ENCODE data around the gene TTC13. TPM values are rescaled to one million over a fixed set of nuclear protein-coding genes. Genes with fewer than 3 reads are reported as not detected.

The TTC13 gene
- total RNA-seq, 1 donor from 2014 or later: 23.0 TPM

GRCh38 chr1:230857077-230857476, 121.6 kb downstream of the TTC13 start:
- H3K27me3 ChIP-seq: no peaks in the 10 kb centered on the region
- H3K36me3 ChIP-seq: peaks cover 3% of the 10 kb centered on the region
- Mint-ChIP-seq H3K27me3 (ENCODE audit: insufficient read depth, low read depth) (peaks cover 8% of the 10 kb centered on the region), H3K4me3 (no peak overlapping the region), H3K27ac (peak overlapping the region; percentile 88), H3K36me3 (peaks cover 68% of the 10 kb centered on the region), H3K9me3 (peaks cover 7% of the 10 kb centered on the region), H3K4me1 (peaks cover 44% of the 10 kb centered on the region)
- peaks cover 8% of the 10 kb centered on the region for H3F3A ChIP-seq (ENCODE audit: low read depth)
- peaks cover 32% of the 10 kb centered on the region for H4K20me1 ChIP-seq (ENCODE audit: low read depth)
- DNase-seq (ENCODE audit: low spot score): no peak
- no peak overlapping the region for H3K9ac ChIP-seq
- H3K4me3 ChIP-seq: no peak overlapping the region
- TF ChIP-seq EZH2phosphoT487 (IDR thresholded peaks at IDR 0.05) (no peak), CTCF (IDR thresholded peaks at IDR 0.05) (no peak), EZH2 (IDR thresholded peaks at IDR 0.05) (no peak)
- H3K27ac ChIP-seq: no peak overlapping the region
- H3K4me1 ChIP-seq: peaks cover 46% of the 10 kb centered on the region
- no peak overlapping the region for H2AFZ ChIP-seq (replicated peaks)
- H3K9me3 ChIP-seq (ENCODE audit: low read depth): no peaks in the 10 kb centered on the region
- no peak overlapping the region for H3K4me2 ChIP-seq
- peaks cover 67% of the 10 kb centered on the region for H3K79me2 ChIP-seq (ENCODE audit: low read depth)

MicroRNAs within 50 kb of the gene (microRNA counts, 767-probe panel; counts per million panel counts)
- 460 counts per million, percentile 90 among the panel's probes with 10 or more counts for microRNA hsa-miR-1182

Small RNA genes lying within 50 kb of the gene (small RNA-seq; reads per million reads assigned to genes)
- gene RN7SL837P: not detected

Other genes with a start within 250 kb of the TTC13 start
- 0.15 and 0.19 TPM in 2 replicates for gene CAPN9, start 231.5 kb downstream of the TTC13 start, total RNA-seq (ENCODE audit: low replicate concordance)
- gene C1orf198, start 110.3 kb downstream of the TTC13 start, total RNA-seq (ENCODE audit: low replicate concordance): 48.5 and 66.7 TPM in 2 replicates
- gene ARV1, start 233 bp upstream of the TTC13 start, total RNA-seq (ENCODE audit: low replicate concordance): 18.4 and 23.3 TPM in 2 replicates
- gene FAM89A, start 61.4 kb upstream of the TTC13 start, total RNA-seq (ENCODE audit: low replicate concordance): 1.9 and 2.1 TPM in 2 replicates
- not detected in 2 replicates for gene TRIM67, start 183.2 kb upstream of the TTC13 start, total RNA-seq (ENCODE audit: low replicate concordance)